ENCODE results near the gene PAQR8. TPM values are rescaled to one million over a fixed set of nuclear protein-coding genes. Genes with fewer than 3 reads are reported as not detected.

PAQR8 gene
- total RNA-seq, 1 experiment from 2014 or later = 3.7 TPM

- Histone ChIP-seq H3K9me3 (ENCODE audit: insufficient read depth, low read depth) (no peaks in the 10 kb centered on the region), H3K27ac (no peak overlapping the region), H3K36me3 (ENCODE audit: low read depth) (no peaks in the 10 kb centered on the region), H3F3A (ENCODE audit: insufficient read depth, low read depth) (no peaks in the 10 kb centered on the region), H3K4me1 (replicated peaks; ENCODE audit: insufficient read depth) (no peaks in the 10 kb centered on the region), H3K4me2 (no peak overlapping the region), H3K79me2 (ENCODE audit: low read depth) (no peaks in the 10 kb centered on the region), H4K20me1 (ENCODE audit: insufficient read depth) (no peaks in the 10 kb centered on the region), H3K9me2 (ENCODE audit: insufficient read depth) (no peaks in the 10 kb centered on the region), H3K4me3 (no peak overlapping the region), H2AFZ (no peak overlapping the region), H3K27me3 (ENCODE audit: insufficient read depth, low read depth) (no peaks in the 10 kb centered on the region)
- DNase-seq = no peak
- POLR2A ChIA-PET (ENCODE audit: unreplicated experiment) = interaction anchor here (0.7 kb wide), 1 partner anchor 17 kb away, joined by 3 read pairs; no protein-coding TSS in a partner anchor
- intact Hi-C loops (cut with micrococcal nuclease; ENCODE audit: unreplicated experiment) = no loop called here
- BruUV-seq (replicated peaks) = no TSS peak
- TF ChIP-seq, protein P1, sequence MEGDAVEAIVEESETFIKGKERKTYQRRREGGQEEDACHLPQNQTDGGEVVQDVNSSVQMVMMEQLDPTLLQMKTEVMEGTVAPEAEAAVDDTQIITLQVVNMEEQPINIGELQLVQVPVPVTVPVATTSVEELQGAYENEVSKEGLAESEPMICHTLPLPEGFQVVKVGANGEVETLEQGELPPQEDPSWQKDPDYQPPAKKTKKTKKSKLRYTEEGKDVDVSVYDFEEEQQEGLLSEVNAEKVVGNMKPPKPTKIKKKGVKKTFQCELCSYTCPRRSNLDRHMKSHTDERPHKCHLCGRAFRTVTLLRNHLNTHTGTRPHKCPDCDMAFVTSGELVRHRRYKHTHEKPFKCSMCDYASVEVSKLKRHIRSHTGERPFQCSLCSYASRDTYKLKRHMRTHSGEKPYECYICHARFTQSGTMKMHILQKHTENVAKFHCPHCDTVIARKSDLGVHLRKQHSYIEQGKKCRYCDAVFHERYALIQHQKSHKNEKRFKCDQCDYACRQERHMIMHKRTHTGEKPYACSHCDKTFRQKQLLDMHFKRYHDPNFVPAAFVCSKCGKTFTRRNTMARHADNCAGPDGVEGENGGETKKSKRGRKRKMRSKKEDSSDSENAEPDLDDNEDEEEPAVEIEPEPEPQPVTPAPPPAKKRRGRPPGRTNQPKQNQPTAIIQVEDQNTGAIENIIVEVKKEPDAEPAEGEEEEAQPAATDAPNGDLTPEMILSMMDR (conservative IDR thresholded peaks at IDR 0.05) = no peak
- TF ChIP-seq EZH2 (IDR thresholded peaks at IDR 0.05; ENCODE audit: low read depth) = no peak
- CTCF ChIA-PET = no interaction called here
Observed at GRCh38 chr6:52373151-52373690, 11.3 kb downstream of the PAQR8 start.

DNA sequence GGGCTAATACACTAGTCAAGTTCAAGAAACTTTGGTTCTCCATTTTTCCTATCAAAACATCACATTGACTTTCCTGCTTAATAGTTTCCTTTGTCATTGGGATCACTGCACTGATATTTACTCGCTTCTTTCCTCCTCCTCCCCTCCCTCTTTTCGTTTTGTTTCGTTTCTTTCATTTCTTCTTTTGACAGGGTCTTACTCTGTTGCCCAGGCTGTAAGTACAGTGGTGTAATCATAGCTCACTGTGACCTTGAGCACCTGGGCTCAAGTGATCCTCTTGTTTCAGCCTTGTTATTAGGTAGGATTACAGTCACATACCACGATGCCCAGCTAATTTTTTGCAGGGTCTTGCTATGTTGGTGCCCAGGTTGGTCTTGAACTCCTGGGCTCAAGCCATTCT is 12.3 kb downstream of the PAQR8 start:
- TF ChIP-seq, protein P1 (conservative IDR thresholded peaks at IDR 0.05) = no peak
- TF ChIP-seq EZH2 (IDR thresholded peaks at IDR 0.05; ENCODE audit: low read depth) = no peak
- Histone ChIP-seq H3K4me2 (no peak overlapping the region), H4K20me1 (ENCODE audit: insufficient read depth) (no peaks in the 10 kb centered on the region), H3K9me3 (ENCODE audit: insufficient read depth, low read depth) (no peaks in the 10 kb centered on the region), H3K36me3 (ENCODE audit: low read depth) (no peaks in the 10 kb centered on the region), H3K4me3 (no peak overlapping the region), H2AFZ (no peak overlapping the region), H3F3A (ENCODE audit: insufficient read depth, low read depth) (no peaks in the 10 kb centered on the region), H3K9me2 (ENCODE audit: insufficient read depth) (no peaks in the 10 kb centered on the region), H3K4me1 (replicated peaks; ENCODE audit: insufficient read depth) (no peaks in the 10 kb centered on the region), H3K27me3 (ENCODE audit: insufficient read depth, low read depth) (no peaks in the 10 kb centered on the region), H3K27ac (no peak overlapping the region), H3K79me2 (ENCODE audit: low read depth) (no peaks in the 10 kb centered on the region)
- ChIA-PET CTCF (no interaction called here), POLR2A (ENCODE audit: unreplicated experiment) (no interaction called here)
- no peak for DNase-seq
- intact Hi-C loops (cut with micrococcal nuclease; ENCODE audit: unreplicated experiment) = no loop called here
- BruUV-seq (replicated peaks) = no TSS peak

GRCh38 chr6:52375780-52376556 is 14.0 kb downstream of the PAQR8 start:
- TF ChIP-seq, protein P1 (conservative IDR thresholded peaks at IDR 0.05) = no peak
- TF ChIP-seq EZH2 (IDR thresholded peaks at IDR 0.05; ENCODE audit: low read depth) = no peak
- H3F3A ChIP-seq (ENCODE audit: insufficient read depth, low read depth) = no peaks in the 10 kb centered on the region
- no peaks in the 10 kb centered on the region for H3K4me1 ChIP-seq (replicated peaks; ENCODE audit: insufficient read depth)
- ChIA-PET POLR2A (ENCODE audit: unreplicated experiment) (no interaction called here), CTCF (no interaction called here)
- no peak overlapping the region for H3K27ac ChIP-seq
- H2AFZ ChIP-seq = no peak overlapping the region
- no peaks in the 10 kb centered on the region for H3K36me3 ChIP-seq (ENCODE audit: low read depth)
- no peaks in the 10 kb centered on the region for H4K20me1 ChIP-seq (ENCODE audit: insufficient read depth)
- H3K4me3 ChIP-seq = no peak overlapping the region
- no peak overlapping the region for H3K4me2 ChIP-seq
- H3K79me2 ChIP-seq (ENCODE audit: low read depth) = no peaks in the 10 kb centered on the region
- intact Hi-C loops (cut with micrococcal nuclease; ENCODE audit: unreplicated experiment) = no loop called here
- no peak for DNase-seq
- H3K27me3 ChIP-seq (ENCODE audit: insufficient read depth, low read depth) = no peaks in the 10 kb centered on the region
- no TSS peak for BruUV-seq (replicated peaks)
- H3K9me3 ChIP-seq (ENCODE audit: insufficient read depth, low read depth) = no peaks in the 10 kb centered on the region
- H3K9me2 ChIP-seq (ENCODE audit: insufficient read depth) = no peaks in the 10 kb centered on the region

All from PC-9 (cell line).